ENCODE results near the gene RHNO1.
"Not testable (repeated sequence)": the region's sequence is repeated elsewhere in the genome, so short reads cannot be mapped to it uniquely, and the experiment has no call there.

Gene RHNO1

DNA sequence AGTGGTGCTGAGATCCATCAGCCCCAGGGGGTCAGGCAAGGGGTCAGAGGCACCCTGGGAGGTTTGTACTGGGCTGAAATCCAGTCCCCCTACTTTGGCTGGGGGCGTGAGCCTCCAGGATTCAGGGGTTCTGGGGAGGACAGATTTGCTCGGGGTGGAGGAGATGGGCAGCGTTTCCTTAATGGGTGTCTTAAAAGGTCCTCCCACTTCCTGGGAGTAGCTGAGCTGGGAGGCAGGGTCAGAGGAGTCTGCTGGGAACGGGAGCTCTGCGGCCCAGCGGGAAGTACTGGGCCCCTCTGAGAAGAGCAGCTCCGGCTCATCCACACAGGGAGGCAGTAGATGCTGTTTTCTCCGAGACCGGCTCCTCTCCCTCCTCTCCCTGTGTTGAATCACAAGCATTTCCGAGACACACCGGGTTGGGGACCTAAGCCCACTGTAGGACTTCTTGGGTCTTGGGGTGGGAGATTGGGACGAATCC lies 18.0 kb upstream of the RHNO1 start:
- DNase-seq, result no peak

DNA sequence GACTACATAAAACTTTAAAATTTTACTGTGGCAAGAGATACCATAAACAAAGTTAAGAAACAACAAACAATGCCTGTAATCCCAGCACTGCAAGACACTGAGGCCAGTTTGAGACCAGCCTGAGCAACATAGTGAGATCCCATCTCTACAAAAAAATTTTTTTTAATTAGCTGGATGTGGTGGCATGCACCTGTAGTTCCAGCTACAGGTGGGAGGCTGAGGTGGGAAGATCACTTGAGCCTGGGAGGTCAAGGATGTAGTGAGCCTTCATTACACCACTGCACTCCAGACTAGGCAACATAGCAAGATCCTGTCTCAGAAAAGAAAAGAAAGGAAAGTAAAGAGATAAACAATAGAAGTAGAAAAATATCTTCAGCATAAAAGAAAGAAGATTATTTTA lies 16.9 kb upstream of the RHNO1 start:
- DNase-seq, result no peak

- no peak for DNase-seq
Observed at GRCh38 chr12:2862876-2863275, 14.1 kb upstream of the RHNO1 start.

DNA sequence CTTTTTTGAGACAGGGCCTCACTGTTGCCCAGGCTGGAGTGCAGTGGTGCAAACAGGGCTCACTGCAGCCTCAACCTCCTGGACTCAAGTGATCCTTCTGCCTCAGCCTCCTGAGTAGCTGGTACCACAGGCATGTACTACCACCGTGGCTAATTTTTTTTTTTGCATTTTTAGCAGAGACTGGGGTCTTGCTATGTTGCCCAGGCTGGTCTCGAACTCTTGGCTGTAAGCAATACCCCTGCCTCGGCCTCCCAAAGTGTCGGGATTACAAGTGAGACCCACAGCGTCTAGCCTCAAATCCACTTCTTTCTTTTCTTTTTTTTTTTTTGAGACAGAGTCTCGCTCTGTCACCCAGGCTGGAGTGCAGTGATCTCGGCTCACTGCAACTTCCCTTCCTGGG lies 13.6 kb upstream of the RHNO1 start:
- DNase-seq, result not testable (repeated sequence)

DNA sequence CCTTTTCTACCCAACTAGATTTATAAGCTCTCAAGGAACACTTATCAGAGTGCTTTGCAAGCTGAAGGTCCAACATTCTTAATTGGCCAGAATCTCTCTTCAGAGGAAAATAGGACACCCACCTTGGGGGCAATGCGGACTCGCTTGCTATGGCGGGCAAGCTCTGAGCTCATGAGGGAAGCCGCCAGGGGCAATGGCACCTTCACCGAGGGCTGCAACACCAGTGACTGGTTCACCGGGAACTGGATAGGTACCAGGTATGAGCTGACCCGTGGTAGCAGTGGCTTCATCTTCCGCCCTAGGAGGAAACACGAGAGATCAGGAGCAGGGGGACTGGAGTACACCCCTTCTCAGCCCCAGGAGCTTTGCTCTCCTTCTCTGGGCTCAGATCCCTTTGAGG lies 12.8 kb upstream of the RHNO1 start:
- DNase-seq, result no peak

GRCh38 chr12:2868986-2869632 lies 7.9 kb upstream of the RHNO1 start:
- not testable (repeated sequence) for DNase-seq

GRCh38 chr12:2876431-2877046 lies 484 bp upstream of the RHNO1 start:
- DNase-seq, result no peak

GRCh38 chr12:2877953-2878732 lies 1.1 kb downstream of the RHNO1 start:
- peak; percentile 56 for DNase-seq

- no peak for DNase-seq
Observed at GRCh38 chr12:2879853-2880252, 2.8 kb downstream of the RHNO1 start.

DNA sequence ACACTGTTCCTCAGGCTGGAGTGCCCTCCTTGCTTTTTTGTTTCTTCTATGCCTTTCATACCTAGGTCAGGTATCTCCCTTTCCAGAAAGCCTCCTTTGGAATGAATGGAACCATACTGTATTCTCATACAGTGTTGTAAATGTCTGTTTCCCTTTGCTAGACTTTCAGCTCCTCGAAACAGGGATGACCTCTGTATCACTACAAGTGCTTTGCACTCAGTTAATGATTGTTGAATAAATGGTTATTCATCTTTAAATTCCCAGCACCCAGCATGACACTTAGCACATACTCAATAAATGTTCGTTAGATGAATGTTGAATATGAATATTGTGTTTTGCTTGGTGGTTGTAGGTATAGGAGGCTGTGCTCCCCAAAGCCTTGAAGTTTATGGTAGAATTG lies 7.8 kb downstream of the RHNO1 start:
- no peak for DNase-seq

DNA sequence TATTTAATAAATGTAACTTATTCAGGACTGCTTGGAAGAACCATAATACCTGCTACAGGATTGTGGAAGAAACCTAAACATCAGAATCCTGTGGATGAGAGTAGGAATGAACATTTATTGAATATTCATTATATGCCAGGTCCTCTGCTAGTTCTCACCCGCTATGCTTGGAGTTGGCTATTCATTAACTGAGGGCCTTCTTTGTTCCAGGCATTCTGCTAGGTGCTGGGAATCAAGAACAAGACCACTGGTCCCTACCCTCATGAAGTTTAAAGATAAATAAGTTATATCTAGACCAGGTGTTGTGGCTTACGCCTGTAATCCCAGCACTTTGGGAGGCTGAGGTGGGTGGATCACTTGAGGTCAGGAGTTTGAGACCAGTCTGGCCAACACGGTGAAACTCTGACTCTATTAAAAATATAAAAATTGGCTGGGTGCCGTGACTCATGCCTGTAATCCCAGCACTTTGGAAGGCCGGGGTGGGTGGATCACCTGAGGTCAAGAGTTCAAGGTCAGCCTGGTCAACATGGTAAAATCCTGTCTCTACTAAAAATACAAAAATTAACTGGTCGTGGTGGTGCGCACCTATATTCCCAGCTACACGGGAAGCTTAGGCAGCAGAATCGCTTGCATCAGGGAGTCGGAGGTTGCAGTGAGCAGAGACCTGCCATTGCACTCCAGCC lies 9.9 kb downstream of the RHNO1 start:
- DNase-seq, result no peak

- DNase-seq, result no peak
Observed at GRCh38 chr12:2890001-2890387, 13.0 kb downstream of the RHNO1 start.

DNA sequence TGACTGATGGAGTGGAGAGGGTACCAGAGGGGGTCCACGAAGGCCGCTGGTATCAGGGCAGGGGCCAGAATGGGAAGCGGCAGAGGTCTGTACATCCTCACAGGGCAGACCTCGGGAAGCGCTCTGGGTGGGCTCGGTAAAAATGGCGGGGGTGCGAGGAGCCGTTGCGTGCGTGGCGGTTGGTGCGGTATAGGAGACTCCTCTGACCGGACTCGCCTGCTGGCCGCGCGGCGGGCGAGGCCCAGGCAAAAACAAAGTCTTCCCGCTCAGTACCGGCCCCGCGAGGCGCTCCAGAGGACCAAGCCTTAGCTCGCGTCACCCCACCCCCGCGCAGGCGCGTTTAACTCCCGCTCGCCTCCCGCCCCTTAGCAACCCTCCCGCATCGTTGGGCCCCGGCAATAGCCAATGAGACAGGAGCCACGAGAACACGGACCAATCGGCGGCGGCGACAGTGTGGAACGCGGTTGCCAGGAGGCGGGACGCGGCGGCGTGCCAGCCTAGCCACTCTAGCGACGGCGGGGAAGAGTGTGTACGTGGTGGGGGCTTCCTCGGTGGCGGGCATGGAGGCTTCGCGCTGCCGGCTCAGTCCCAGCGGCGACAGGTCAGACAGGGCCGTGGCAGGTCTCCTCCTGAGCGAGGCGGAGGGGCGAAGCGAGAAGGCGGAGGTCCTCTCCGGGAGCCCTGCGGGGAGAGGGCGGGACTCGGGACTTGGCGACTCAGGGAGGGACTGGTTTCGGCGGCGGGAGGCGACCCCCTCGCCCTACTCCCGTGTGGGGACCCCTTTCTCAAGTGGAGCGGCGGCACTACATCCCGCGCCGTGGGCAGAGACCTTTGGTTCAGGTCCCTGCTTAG lies 13.6 kb downstream of the RHNO1 start, which contains the start of gene TULP3:
TSS of gene TULP3 (plus strand) at position 504 of the 852 bp plus-strand sequence. CDS start at position 561, 57 bp downstream.
- DNase-seq, result peak; percentile 99

- DNase-seq, result peak; percentile 10
Observed at GRCh38 chr12:2891240-2892053, 14.4 kb downstream of the RHNO1 start.

- no peak for DNase-seq
Observed at GRCh38 chr12:2892246-2892645, 15.2 kb downstream of the RHNO1 start.

- DNase-seq, result no peak
Observed at GRCh38 chr12:2893007-2893406, 16.0 kb downstream of the RHNO1 start.

DNA sequence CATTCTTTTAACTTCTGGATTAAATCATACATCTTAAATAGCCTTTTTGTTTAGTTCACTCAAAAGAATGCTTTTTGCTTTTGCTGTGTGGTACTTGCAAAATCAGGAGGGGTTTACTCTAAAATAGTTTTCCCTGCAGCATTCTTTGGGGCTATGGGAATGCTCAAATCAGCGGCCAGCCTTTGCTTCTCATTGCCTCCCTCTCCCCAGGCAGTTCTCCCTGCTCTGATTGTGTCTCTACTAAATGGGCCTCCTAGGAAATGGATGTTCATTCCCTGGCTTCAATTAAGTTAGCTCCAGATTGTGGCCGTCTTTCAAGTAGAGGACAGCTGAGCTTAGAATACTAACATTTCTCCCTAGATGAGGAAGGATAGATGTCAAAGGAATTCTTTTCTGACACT lies 18.0 kb downstream of the RHNO1 start:
- DNase-seq, result no peak

- DNase-seq, result no peak
Observed at GRCh38 chr12:2895511-2895910, 18.5 kb downstream of the RHNO1 start.

DNA sequence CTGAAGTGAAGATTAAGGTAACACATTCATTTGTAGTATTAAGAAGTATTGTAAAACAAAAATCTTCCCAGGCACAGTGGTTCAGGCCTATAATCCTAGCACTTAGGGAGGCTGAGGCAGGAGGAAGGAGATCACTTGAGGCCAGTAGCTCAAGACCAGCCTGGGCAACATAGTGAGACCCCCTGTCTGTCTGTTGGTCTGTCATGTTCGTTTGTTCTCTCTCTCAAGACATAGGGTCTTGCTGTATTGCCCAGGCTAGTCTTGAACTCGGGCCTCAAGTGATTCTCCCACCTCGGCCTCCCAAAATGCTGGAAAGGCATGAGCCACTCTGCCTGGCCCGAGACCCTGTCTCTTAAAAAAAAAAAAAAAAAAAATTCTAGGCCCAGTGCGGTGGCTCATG lies 20.4 kb downstream of the RHNO1 start:
- no peak for DNase-seq

- no peak for DNase-seq
Observed at GRCh38 chr12:2900642-2901041, 23.6 kb downstream of the RHNO1 start.

GRCh38 chr12:2902272-2902880 lies 25.4 kb downstream of the RHNO1 start:
- DNase-seq, result peak; percentile 69
